ENCODE data around the gene ETNK1. TPM values are rescaled to one million over a fixed set of nuclear protein-coding genes. Genes with fewer than 3 reads are reported as not detected.

The ETNK1 gene
- total RNA-seq, 1 experiment from 2014 or later: 70.1 TPM

DNA sequence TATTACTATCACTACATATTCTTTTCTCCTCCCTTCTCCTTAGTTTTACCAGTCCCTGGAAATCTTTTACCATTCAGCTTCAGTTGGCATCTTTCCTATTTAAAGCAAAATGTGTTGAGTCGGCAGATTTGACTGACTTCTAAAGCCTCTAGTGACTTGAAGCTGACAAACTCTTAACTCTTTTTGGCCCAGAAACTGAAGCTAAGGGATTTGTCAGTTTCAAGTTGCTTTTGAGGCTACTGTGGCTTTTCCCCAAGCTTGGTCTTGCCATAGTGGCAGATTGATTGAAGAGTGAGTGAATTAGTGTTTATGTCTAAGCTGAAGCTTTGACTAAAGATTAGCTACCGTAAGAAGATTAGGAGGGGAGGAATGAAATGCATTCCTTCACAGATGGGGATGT is 104.0 kb downstream of the ETNK1 start:
- no peak for DNase-seq
- H3K4me1 ChIP-seq (ENCODE audit: insufficient read depth, low read length): no peaks in the 10 kb centered on the region
- no peaks in the 10 kb centered on the region for H3K27me3 ChIP-seq (ENCODE audit: insufficient read depth, low read length)
- H3K23me2 ChIP-seq (ENCODE audit: insufficient read length, low read depth, low read length, poor library complexity, severe bottlenecking): no peaks in the 10 kb centered on the region
- no peak overlapping the region for H2BK5ac ChIP-seq (ENCODE audit: insufficient read length, low read length)
- H2BK15ac ChIP-seq (ENCODE audit: low read depth, low read length): no peak overlapping the region
- TF ChIP-seq, protein P1, sequence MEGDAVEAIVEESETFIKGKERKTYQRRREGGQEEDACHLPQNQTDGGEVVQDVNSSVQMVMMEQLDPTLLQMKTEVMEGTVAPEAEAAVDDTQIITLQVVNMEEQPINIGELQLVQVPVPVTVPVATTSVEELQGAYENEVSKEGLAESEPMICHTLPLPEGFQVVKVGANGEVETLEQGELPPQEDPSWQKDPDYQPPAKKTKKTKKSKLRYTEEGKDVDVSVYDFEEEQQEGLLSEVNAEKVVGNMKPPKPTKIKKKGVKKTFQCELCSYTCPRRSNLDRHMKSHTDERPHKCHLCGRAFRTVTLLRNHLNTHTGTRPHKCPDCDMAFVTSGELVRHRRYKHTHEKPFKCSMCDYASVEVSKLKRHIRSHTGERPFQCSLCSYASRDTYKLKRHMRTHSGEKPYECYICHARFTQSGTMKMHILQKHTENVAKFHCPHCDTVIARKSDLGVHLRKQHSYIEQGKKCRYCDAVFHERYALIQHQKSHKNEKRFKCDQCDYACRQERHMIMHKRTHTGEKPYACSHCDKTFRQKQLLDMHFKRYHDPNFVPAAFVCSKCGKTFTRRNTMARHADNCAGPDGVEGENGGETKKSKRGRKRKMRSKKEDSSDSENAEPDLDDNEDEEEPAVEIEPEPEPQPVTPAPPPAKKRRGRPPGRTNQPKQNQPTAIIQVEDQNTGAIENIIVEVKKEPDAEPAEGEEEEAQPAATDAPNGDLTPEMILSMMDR (conservative IDR thresholded peaks at IDR 0.05): no peak
- Mint-ChIP-seq H3K4me3 (no peak overlapping the region), H3K27me3 (ENCODE audit: low read depth) (no peaks in the 10 kb centered on the region), H3K9me3 (no peaks in the 10 kb centered on the region), H3K36me3 (ENCODE audit: insufficient read depth in 1 of 3, low read depth in 3 of 3) (no peaks in the 10 kb centered on the region), H3K4me1 (peaks cover 3 to 14% of the 10 kb centered on the region in 2 experiments), H3K27ac (no peak overlapping the region)
- H2AK5ac ChIP-seq (ENCODE audit: insufficient read length, low read length): no peak overlapping the region
- H2BK20ac ChIP-seq (ENCODE audit: low read depth, low read length, poor library complexity, severe bottlenecking): no peak overlapping the region
- WGBS (ENCODE audit: extremely low coverage, insufficient read length, low lambda C conversion rate): no CpG with 5 or more reads among the region's 2 CpGs
- H3K18ac ChIP-seq (ENCODE audit: insufficient read length, low read depth, low read length): no peak overlapping the region
- no peak overlapping the region for H4K5ac ChIP-seq (ENCODE audit: insufficient read length, low read depth, low read length)
- H3T11ph ChIP-seq (ENCODE audit: low read length): no peak overlapping the region
- H3K9ac ChIP-seq (ENCODE audit: extremely low read depth, insufficient read length, low read length): no peak overlapping the region
- H3K23ac ChIP-seq (ENCODE audit: insufficient read length, low read depth, low read length): no peak overlapping the region
- no peaks in the 10 kb centered on the region for H3K9me3 ChIP-seq (ENCODE audit: control insufficient read depth, low read depth, low read length)
- H3K27ac ChIP-seq (ENCODE audit: insufficient read length, low read depth, low read length): no peak overlapping the region
- no peak overlapping the region for H3K4ac ChIP-seq (ENCODE audit: low read depth, low read length)
- no peak overlapping the region for H3K4me2 ChIP-seq (ENCODE audit: insufficient read depth, insufficient read length, low read length)
- H2BK120ac ChIP-seq (ENCODE audit: low read depth, low read length, poor library complexity, severe bottlenecking): no peak overlapping the region
- no peak overlapping the region for H3K14ac ChIP-seq (ENCODE audit: insufficient read depth, low read length)
- H4K8ac ChIP-seq (replicated peaks; ENCODE audit: insufficient read length, low read depth, low read length): no peak overlapping the region
- no peaks in the 10 kb centered on the region for H4K20me1 ChIP-seq (ENCODE audit: control insufficient read depth, insufficient read depth, insufficient read length)
- no peak overlapping the region for H2AFZ ChIP-seq (ENCODE audit: low read length)
- no peaks in the 10 kb centered on the region for H3K79me1 ChIP-seq (ENCODE audit: insufficient read depth, low read depth, low read length, poor library complexity, severe bottlenecking)
- no peak overlapping the region for H3K56ac ChIP-seq (ENCODE audit: insufficient read length, low read depth, low read length)
- no peaks in the 10 kb centered on the region for H3K79me2 ChIP-seq (ENCODE audit: insufficient read depth, low read length)
- no peak overlapping the region for H4K91ac ChIP-seq (ENCODE audit: insufficient read length, low read depth, low read length)
- no peak overlapping the region for H2BK12ac ChIP-seq (ENCODE audit: insufficient read length, low read depth, low read length)
